Measurements from ENCODE around the gene NTRK3.

The NTRK3 gene

DNA sequence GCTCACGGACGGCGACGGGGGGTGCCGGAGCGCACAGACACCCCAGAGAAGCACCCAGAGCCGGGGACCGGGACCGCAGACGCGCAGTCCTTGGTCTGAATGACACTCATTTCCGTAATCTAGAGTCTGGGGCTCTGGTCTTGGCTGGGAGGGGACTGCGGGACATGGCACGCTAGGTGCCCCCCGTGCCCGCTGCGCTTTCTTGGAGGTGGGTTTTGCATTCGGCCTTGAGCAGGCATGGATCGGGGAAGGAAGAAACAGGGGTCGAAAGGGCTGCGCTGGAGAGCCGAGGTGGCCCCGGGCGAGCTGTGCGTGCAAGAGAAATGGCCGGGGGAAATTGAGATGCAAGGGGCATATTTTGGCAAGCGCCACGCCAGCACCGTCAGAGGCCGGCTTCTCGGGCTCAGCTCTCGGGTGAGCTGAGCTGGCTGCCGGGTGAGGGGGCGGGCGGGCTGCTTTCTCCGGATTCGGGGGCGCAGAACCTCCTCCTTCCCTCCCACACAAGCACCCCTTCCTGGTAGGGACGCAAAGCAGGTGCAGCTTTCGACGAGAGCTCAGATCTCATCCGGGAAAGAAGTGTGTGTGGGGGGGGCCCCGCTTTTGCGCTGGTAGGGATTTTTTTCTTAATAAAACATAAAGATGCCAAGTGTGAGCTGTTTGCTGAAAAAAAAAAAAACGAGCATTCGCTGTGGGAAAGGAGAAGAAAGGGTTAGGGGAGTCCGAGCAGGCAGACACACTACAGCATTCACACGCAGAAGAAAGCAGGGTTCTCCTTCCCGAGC lies 963 bp upstream of the NTRK3 start:
- DNase-seq (ENCODE audit: low read depth in 3 of 3), result no peak

DNA sequence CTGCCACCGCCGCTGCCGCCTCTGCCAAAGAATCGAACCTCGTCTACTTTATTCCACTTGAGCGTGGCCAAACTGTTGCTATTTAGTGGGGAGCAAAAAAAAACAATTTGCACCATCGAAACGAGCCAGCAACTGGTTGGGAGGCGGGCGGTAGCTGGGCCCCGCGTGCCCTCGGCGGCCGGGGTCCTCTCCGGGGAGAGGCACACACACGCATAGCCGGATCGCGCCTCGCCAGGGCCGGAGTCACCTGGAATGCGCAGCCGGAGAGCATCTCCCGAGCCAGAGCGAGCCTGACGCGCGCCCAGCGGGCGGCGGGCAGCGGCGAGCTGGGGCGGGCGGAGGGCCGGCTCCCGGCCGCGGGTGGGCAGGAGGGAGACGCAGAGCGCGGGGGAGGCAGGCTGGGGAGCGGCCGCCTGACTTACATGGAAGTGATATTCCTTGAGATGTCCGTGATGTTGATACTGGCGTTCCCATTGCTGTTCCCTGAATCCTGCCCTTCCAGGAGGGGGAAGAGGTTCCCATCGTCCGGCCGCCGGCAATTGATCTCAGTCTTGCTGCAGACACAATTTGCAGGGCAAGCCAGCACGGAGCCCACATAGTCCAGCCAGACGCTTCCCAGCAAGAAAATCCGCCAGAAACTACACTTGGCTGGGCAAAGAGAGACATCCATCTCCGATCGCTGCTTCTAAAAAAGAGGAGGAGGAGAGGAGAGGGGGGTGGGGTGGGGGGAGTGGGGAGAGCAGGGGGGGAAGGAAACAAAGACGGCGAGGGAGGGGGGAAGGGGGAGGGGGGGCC lies 858 bp downstream of the NTRK3 start:
- DNase-seq (ENCODE audit: low read depth in 3 of 3), result no peak

DNA sequence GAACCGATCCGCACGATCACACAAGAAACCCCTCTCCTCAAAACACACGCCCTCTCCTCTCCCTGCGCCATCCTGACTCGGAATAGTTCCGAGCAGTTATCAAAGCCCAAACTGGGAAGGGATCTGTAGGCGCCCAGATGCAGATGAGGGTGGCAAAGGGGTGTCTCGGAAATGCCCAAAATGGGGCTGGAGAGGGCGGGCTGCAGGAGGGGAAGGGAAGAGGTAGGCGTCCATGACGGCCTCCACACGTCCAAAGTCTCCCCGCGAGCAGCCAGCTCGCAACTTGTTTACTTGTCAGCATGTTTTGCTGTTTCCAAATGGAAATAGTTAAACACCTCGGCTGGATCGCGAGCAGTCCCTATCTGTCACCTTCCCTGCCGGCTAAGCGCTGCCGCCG lies 1.5 kb downstream of the NTRK3 start:
- no peak for DNase-seq (ENCODE audit: low read depth in 3 of 3)

DNA sequence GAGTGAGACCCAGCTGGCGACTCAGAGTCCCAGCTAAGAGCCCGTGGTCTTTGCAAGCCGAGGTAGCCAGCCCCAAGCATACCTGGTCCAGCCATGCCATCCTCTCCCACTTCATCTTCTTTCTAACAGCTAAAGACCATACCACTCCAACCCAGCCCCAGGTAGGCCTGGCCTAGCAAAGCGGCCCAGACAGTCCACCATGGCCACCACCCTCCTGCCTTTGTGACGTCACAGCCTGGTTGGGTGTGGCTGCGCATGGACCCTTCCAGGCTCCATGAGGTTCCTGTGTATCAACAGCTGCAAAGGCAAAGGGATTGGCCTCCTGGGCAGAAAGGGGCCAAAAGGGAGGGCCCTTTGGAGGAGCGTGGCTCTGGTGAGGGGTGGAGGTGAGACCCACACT lies 4.1 kb downstream of the NTRK3 start:
- DNase-seq (ENCODE audit: low read depth in 3 of 3), result no peak

DNA sequence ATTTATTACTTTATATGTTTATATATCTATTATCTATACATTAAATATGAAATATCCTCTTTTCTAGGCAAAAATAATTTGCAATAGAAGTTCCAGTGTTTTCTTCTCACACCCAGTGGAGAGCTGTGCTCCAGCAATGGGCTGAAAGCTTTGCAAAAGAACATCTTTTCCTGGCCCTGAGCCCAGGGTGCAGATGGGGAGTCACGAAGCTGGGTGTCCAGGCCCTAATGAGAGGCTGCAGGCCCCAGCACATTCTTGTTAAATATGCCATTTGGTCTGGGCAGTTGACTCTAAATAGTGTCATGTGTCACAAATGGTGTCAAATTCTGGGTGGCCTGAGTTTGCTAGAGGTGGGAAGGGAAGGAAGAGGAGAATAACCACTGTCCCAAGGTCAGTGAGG lies 5.7 kb downstream of the NTRK3 start:
- no peak for DNase-seq (ENCODE audit: low read depth in 3 of 3)

DNA sequence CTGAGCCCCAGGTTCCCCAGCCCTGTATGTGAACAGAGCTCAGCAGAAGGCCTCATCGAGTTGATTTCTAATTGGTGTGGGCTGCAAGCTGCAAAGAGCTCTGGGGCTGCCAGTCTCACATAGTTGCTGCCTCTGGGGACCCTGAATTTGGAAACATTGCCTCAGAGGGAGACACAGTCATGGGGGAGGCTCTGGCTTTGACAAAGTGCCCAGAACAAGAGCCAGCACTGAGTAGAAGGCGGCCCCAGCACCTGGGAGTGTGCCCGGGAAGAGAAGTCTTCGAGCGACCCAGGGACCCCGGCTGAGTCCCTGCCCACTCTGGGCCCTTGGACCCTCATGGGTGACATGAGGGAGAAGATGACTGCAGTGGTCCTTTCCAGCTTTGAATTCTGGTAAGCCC lies 7.3 kb downstream of the NTRK3 start:
- no peak for DNase-seq (ENCODE audit: low read depth in 3 of 3)

DNA sequence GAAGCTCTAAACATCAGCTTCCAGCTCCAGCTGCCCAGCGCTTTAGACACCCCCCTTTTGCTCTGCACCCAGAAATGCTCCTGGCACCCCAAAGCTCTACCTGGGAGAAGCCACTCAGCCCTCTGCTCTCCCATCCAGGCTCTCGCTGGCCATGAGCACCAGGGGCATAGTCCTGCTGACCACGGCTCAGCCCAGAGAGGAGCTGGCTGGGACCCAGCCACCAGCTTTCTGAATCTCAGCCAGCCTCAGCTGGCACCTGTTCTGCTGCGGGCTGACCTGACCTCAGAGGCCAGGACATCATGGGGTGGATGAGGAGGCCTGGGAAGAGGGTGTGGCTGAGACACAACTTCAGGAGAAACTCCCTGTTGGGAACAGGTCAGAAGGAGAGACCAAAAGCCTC lies 8.6 kb downstream of the NTRK3 start:
- no peak for DNase-seq (ENCODE audit: low read depth in 3 of 3)

DNA sequence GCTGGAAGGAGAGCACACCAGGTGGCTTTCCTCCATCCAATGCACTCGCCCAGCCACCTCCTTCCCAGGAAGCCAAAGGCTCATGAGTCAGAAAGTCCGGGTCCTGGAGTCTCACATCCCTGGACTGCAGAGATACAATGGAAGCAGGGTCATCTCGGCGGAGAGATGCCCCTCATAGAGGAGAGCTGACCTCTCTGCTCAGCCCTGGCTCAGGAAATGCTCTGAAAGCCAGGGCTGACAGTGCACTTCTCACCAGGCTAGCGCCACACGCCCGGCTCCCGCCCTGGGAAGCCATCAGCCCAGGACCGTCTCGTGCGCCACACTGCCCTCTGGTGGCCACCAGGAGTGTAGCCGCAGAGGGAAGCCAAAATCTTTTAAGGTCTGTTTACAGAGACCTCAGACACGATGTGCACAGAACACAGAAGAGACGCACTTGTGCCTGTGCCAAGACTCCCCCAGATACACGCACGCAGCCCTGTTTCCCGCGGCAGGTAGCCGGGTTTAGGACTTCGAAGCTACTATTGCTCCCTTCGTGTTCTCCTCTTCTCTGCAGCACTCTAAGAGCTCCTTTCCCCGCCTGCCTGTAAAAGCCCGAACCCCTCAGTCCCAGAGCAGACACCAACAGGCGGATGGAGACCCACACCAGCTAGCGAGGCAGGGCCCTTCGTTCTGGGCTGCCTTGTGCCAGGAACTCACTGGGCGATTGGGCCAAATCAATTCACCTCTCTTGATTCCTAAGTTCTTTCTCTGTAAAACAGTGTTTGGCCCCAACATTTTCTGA lies 9.7 kb downstream of the NTRK3 start:
- peak; percentile 48 to 60 (median 55) for DNase-seq (ENCODE audit: low read depth in 3 of 3)

DNA sequence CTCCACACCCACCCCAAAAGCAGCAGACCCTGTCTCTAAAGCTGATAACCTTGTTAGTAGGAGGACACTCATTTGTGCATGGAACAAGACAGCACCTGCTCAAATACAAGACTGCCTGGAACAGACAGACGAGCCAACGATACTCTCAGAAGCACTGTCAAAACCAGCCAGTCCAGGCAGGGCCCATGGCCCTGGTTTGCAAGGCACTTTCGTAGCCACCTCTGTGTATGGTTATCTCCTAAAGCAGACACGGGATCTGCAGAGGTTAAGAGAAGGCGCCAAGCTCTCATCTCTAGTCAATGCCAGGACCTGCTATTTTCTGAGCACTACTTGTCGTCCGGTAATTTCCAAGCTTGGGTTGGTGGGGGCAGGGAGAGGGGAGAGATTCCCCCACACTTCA lies 10.5 kb downstream of the NTRK3 start:
- no peak for DNase-seq (ENCODE audit: low read depth in 3 of 3)

DNA sequence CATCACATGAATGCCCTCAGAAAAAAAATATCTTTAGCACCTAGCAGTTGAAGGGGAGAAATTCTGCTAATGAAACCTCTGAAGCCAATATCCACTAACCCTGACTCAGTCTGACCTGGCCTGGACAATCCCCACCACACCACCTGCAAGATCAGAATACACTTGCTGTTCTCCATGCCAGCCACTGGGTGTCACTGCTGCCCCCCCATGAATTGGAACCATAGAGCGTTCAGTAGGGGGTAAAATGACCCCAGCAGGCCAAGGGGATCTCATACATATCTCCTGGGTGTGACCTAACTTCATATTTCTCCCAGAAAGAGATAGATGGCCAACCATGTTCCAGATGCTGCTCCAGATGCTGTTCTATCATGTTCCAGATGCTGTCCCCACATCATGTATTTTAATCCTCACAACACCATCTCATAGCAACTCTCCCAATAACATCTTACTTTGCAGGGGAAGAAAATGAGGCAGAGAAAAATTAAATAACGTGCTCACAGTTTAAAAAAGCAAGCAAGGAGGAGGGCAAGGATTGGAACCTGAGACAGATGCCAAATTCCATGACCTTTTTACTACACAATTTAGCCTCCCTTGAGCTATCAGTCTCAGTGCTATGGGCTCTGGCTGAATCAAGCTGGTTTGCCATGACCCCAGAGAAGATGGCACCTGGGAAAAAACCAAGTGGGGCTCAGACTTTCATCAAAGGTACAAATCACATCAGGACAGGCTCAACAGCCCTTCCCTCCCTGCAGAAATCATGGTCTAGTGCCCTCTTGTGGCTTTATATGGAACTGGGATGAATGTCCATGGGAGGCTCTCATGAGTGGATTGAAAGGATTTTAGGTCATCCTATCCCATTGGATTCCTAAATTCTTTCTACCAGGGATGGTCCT lies 12.4 kb downstream of the NTRK3 start:
- DNase-seq (ENCODE audit: low read depth in 3 of 3), result no peak

DNA sequence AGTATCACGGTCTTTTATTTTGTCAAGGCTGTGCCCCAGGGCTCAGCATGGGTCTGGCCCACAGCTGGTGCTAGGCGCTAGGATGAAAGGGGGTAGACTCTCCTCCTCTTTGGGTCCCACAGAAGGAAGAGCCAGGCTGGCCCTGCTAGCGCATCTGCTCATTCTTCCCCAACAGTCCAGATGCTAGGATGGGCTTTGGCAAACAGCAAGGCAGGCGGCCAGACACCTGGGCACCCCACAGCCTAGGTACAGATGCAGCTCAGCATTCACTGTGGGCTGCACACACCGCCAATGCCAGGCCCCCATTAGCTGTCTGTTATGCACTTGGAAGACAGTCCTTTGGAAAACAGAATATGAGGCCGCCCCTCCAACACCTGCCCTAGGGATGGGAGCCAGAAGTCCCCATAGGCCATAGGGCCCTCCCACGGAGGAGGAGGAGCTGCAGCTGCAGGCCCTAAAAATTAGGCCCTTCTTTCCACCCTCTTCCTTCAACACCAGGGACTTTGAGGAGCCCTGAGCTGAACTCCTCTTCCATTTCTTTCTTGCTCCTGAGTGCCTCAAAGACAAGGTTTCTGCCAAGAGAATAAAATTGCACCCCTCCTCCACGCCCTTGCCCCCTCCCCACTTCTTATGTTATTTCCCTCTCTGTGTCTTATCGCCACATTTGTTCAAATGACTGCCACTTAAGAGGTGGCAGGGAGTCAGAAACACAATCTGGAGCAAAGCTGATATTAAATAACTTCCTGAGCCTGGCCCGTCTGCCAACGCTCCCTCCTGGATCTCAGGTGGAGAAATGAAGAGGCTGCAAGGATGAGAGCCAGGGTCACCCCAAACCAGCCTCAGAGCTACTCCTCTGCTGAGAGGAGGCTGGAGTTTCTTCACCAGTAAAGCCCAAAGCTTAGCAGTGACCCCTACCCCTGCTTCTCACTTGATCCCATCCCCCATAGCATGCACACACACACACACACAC lies 13.7 kb downstream of the NTRK3 start:
- DNase-seq (ENCODE audit: low read depth in 3 of 3), result no peak

DNA sequence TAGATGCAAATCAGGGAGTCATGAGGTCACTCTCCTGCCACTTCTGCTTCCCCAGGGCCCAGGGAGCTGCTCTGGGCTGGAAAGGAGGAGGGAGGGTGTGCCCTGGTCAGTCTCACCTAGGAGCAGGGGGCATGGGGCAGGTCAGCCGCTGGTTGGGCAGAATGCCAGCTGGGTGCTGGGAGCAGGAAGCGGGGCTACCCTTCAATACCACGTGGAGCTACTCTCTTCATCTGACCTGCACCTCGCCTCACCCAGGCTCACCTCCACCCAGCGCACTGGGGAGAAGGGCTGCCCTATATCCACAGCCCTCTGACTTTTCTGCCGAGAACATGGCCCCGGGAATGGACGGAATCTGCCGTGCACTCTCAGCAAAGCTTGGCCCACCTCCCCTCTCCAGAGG lies 15.1 kb downstream of the NTRK3 start:
- no peak for DNase-seq (ENCODE audit: low read depth in 3 of 3)

DNA sequence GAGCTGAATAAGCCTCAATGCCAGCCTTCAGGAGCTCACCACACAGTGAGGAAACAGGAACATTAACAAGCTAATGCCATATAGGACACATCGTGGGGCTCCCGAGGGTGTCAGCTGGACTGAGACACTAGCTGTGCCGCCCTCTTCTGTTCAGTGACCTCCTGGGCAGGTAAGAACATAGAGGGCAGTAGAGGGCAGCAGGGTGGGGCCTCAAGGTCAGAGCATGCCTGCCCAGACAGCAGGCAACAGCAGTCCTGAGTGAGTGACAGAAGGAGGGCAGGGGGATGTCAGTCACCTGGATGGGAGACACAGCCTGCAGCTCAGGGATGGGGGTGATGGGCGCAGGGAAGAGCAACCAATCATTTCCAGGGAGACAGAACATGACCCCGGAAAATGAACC lies 15.5 kb downstream of the NTRK3 start:
- DNase-seq (ENCODE audit: low read depth in 3 of 3), result no peak

DNA sequence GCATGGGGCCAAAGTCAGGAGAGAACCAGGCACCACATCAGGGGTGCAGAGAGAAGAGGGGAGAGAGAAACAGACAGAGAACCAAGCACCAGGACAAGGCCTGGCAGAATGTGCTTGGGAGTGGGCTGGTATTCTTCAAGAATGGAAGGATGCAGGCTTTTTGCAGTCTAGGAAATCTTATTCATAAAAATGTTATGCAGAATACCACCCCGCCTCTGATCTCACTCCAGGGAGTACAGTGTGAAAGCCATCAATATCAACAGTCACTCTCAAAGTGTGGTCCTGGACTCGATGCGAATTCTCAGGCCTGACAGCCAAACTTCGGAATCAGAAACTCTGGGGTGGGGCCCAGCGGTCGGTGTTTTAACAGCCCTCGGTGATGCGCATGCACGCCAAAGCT lies 16.9 kb downstream of the NTRK3 start:
- no peak for DNase-seq (ENCODE audit: low read depth in 3 of 3)

DNA sequence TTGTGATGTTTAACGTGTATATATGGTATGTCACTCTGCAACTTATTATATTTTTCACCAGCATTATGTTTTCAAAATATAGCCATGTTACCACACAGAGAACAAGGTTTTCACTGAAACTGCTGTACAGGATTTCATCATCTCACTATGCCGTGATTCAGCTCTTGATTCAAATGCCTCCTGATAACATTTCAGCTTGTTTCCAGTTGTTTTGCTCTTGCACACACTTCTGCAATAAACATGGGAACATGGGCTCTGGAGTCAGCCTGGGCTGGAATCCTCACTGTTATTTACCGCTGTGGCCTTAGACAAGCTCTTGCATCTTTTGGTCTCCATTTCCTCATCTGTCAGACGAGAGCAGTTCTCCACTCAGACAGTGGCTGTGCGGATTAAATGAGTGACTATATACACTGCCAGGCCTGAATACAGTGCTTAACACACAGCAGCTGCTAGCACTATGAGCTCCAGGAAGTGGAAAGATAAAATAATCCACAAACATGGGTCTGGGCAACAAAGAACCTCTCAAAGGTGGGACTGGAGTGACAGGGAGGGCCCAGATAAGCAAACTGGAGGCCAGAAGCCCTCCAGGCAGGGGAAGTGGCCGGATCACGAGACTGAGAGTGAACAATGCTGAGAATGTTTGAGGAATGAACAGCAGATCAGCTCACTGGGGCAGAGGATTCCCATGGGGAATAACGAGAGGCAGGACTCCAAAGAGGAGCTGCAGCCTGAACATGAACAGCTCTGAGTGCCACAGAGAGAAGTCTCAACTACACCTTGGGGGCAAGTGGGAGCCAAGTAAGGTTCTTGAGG lies 17.7 kb downstream of the NTRK3 start:
- DNase-seq (ENCODE audit: low read depth in 3 of 3), result no peak

DNA sequence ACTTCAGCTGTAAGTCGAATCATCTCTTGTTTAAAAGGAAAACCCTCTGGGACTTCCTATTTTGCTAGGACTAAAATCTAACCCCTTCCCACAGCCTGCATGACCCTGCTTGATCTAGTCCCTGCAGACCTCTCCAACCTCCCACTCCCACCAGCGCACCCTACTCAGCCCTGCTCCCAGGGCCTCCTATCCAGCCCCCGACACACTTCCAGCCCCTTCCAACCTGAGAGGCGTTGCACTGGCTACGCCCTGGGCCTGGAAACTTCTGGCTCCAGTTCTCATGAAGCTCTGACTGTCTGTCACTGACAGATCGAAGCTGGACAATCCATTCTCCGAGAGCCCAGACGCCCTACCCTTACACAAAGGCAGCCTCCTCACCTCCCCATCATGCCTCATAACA lies 21.8 kb downstream of the NTRK3 start:
- DNase-seq (ENCODE audit: low read depth in 3 of 3), result no peak

DNA sequence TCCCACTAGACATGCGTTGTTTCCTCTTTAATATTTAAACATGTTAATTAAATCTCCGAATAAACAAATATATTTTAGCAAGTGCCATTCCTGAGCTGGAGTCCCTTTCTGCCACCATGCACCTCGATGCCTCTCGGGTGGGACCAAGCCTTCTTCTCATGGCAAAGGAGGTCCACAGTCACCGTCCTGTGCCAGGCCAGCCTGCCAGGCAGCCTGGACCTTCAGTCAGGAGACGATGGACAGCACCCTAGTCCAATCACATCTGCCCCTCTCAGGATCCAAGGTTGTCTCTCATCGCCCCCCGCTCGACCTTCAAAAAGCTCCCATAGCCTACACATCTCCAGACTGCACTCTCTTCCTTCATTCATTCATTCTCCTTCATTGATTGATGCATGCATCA lies 22.6 kb downstream of the NTRK3 start:
- no peak for DNase-seq (ENCODE audit: low read depth in 3 of 3)

DNA sequence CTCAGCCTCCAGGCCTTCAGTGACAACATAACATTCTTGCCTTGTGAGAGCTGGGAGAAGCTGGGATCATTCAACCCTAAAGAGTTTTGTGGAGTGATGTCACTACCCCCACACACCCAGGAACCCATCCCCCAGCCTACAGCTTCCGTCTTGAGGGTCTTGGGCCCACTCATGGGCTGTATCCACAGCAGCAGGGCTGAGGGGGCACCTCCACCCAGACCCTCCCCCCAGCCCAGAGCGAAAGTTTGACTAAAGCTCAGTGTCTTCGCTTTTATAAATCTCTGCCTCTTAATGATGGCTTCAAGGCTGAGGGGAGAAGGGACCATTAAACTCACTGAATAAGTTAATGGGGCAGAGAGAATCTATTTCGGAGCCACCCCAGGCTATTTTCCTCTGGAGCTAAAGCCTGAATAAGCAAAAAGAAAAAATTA lies 23.8 kb downstream of the NTRK3 start:
- DNase-seq (ENCODE audit: low read depth in 3 of 3), result no peak

DNA sequence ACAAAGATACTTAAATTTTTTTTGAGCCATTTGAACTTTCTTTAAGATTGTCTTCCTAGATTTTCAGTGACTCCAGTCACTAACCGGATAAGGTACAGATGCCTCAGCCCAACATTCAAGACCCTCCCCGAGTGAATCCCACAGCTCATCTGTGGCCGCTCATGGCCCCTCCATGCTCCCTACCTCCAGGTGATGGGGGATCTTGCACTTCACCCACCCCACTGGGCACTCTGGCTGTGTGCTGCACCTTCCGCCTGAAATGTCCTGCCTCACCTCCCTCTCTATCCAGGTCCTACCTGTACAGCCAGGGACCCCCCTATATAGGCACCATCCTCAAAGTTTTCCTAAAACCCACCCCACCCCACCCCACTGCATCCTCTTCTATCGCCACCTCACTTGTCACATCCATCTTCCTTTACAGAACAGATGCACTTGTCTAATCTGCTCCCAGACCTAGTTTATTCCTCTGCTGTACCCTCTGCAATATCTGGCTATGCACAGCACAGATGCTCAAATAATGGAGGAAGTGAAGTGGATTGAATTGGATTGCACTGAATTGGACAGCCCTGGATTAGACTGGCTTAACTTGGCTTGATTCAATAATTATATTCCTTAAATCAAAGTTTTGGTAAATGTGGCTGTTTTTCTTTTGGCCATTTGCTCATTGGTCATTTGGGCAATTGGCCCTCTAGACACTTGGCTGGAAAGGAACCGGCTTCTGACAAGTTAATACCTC lies 24.5 kb downstream of the NTRK3 start:
- no peak for DNase-seq (ENCODE audit: low read depth in 3 of 3)

Measured in stimulated activated CD4-positive, alpha-beta T cell treated with anti-CD3 and anti-CD28 coated beads, TNF-alpha, amount 100 ng/mL, for 48 hours (primary cell).